Keratinocyte (primary cell): Measurements from ENCODE around the gene CUL3.

Experiments used
- EZH2 ChIP-seq: IDR thresholded peaks from one replicate; pipeline ENCODE4 v1.6.1; 2012; ENCODE audit warnings: inconsistent platforms, mild to moderate bottlenecking, low read length, moderate library complexity
- TF ChIP-seq, protein P1 (sequence below), 3 experiments: IDR thresholded peaks in 1 of 3; conservative IDR thresholded peaks in 1 of 3; optimal IDR thresholded peaks in 1 of 3; 2 replicates in 2 of 3; 3 replicates in 1 of 3; pipeline versions ENCODE3 to v1.5.1; 2011; ENCODE audit warnings: low read length in 3 of 3, mild to moderate bottlenecking in 3 of 3, moderate library complexity in 2 of 3, control low read depth in 1 of 3, inconsistent platforms in 1 of 3; ENCODE audit not compliant: insufficient read depth in 2 of 3; ENCODE audit errors: extremely low read depth in 1 of 3

DNA sequence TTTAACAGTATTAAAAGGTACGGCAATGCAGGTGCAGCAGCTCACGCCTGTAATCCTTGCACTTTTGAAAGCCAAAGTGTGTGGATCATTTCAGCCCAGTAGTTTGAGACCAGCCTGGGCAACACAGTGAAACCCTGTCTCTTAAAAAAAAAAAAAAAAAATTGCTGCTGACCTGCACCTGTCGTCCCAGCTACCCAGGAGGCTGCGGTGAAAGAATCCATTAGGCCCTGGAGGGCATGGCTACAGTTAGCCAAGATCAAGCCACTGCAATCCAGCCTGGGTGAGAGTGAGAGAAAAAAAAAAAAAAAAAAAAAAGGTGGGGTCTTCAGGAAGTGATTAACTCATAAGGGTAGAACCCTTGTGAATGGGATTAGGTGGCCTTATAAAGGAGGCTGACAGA is 12.8 kb downstream of the CUL3 start:
- TF ChIP-seq, protein P1, sequence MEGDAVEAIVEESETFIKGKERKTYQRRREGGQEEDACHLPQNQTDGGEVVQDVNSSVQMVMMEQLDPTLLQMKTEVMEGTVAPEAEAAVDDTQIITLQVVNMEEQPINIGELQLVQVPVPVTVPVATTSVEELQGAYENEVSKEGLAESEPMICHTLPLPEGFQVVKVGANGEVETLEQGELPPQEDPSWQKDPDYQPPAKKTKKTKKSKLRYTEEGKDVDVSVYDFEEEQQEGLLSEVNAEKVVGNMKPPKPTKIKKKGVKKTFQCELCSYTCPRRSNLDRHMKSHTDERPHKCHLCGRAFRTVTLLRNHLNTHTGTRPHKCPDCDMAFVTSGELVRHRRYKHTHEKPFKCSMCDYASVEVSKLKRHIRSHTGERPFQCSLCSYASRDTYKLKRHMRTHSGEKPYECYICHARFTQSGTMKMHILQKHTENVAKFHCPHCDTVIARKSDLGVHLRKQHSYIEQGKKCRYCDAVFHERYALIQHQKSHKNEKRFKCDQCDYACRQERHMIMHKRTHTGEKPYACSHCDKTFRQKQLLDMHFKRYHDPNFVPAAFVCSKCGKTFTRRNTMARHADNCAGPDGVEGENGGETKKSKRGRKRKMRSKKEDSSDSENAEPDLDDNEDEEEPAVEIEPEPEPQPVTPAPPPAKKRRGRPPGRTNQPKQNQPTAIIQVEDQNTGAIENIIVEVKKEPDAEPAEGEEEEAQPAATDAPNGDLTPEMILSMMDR (optimal IDR thresholded peaks at IDR 0.05 in 1 of 3, IDR thresholded peaks at IDR 0.05 in 1 of 3, conservative IDR thresholded peaks at IDR 0.05 in 1 of 3; ENCODE audit: extremely low read depth in 1 of 3, insufficient read depth in 2 of 3, low read length in 3 of 3) = no peak
- no peak for TF ChIP-seq EZH2
